Endothelial cell of umbilical vein (primary cell): Measurements from ENCODE around the gene ARMC3. TPM values are rescaled to one million over a fixed set of nuclear protein-coding genes. Genes with fewer than 3 reads are reported as not detected.
"Not testable (repeated sequence)": the region's sequence is repeated elsewhere in the genome, so short reads cannot be mapped to it uniquely, and the experiment has no call there.

Experiments
- BruUV-seq: library from RNA; stranded (reverse); fragments of 400-500 nt; replicated peaks from 2 replicates; lab custom pipeline; 2021; lab: Mats Ljungman, UMichigan
- CTCF ChIA-PET: fragments of 300-600, 350-600 bp; sonication (Branson Sonifier 250); formaldehyde crosslinking; loops from one replicate; lab custom pipeline; 2021; ENCODE audit warnings: antibody characterized with exemption, inconsistent platforms; lab: Charles Lee
- POLR2A ChIA-PET: fragments of 300-600, 350-600 bp; sonication (Branson Sonifier 250); formaldehyde crosslinking; loops from one replicate; lab custom pipeline; 2021; ENCODE audit warnings: antibody characterized with exemption, inconsistent platforms; lab: Charles Lee
- DNase-seq: peaks from one replicate; pipeline ENCODE4 v3.0.0-alpha.2; 2011; ENCODE audit warnings: low read depth, low spot score
- FAIRE-seq: peaks from 2 replicates; lab custom pipeline; 2011; peaks lifted over from hg19 to GRCh38; lab: Jason Lieb, UNC
- H2AFZ ChIP-seq: 2 replicates; pipeline ENCODE4 v1.6.0; 2012; ENCODE audit warnings: low read depth, low read length, control low read depth, inconsistent platforms
- H3K27ac ChIP-seq: 2 replicates; pipeline ENCODE4 v1.5.1; 2011; ENCODE audit warnings: low read depth, mild to moderate bottlenecking, control low read depth, low read length, moderate library complexity; ENCODE audit not compliant: insufficient read depth
- H3K27me3 ChIP-seq, 2 experiments: 2 replicates each; pipeline versions ENCODE4 v1.6.0 to v1.6.1; 2011; ENCODE audit warnings: low read length in 2 of 2, mixed read lengths in 1 of 2; ENCODE audit not compliant: control insufficient read depth in 2 of 2, insufficient read depth in 2 of 2
- H3K36me3 ChIP-seq, 2 experiments: 2 replicates in 1 of 2; 3 replicates in 1 of 2; pipeline ENCODE4 v1.5.1; 2011; ENCODE audit warnings: low read length in 2 of 2, mild to moderate bottlenecking in 1 of 2, moderate library complexity in 1 of 2; ENCODE audit not compliant: control insufficient read depth in 2 of 2, insufficient read depth in 2 of 2; ENCODE audit errors: extremely low read depth in 1 of 2
- H3K4me1 ChIP-seq: 3 replicates; pipeline ENCODE4 v1.5.1; 2011; ENCODE audit warnings: mild to moderate bottlenecking, low read length; ENCODE audit not compliant: control insufficient read depth, insufficient read depth; ENCODE audit errors: extremely low read depth
- H3K4me2 ChIP-seq: 2 replicates; pipeline ENCODE4 v1.6.1; 2011; ENCODE audit warnings: low read length, control low read depth, mixed read lengths; ENCODE audit not compliant: insufficient read depth
- H3K4me3 ChIP-seq, 3 experiments: fragments of 200-600 bp in 1 of 3; sonication (generic), shearing (Covaris generic) in 1 of 3; replicated peaks in 1 of 3; 2 replicates each; pipeline ENCODE4 v1.5.1; 2011 to 2016; ENCODE audit warnings: control low read depth in 3 of 3, low read length in 3 of 3, mild to moderate bottlenecking in 2 of 3, inconsistent platforms in 1 of 3, low read depth in 1 of 3, moderate library complexity in 1 of 3; ENCODE audit not compliant: insufficient read depth in 1 of 3
- H3K79me2 ChIP-seq: 2 replicates; pipeline ENCODE4 v1.6.0; 2012; ENCODE audit warnings: low read length, inconsistent platforms; ENCODE audit not compliant: control insufficient read depth, insufficient read depth
- H3K9ac ChIP-seq: replicated peaks from 2 replicates; pipeline ENCODE3; 2011; ENCODE audit warnings: low read length, control low read depth; ENCODE audit not compliant: insufficient read depth; ENCODE audit errors: extremely low read depth
- H3K9me1 ChIP-seq: replicated peaks from 3 replicates; pipeline ENCODE4 v1.6.0; 2011; ENCODE audit warnings: mild to moderate bottlenecking, low read length; ENCODE audit not compliant: control insufficient read depth, insufficient read depth; ENCODE audit errors: extremely low read depth
- H3K9me3 ChIP-seq: replicated peaks from 2 replicates; pipeline ENCODE4 v1.5.1; 2012; ENCODE audit warnings: low read length, inconsistent platforms; ENCODE audit not compliant: control insufficient read depth, insufficient read depth
- H4K20me1 ChIP-seq: replicated peaks from 2 replicates; pipeline ENCODE3; 2011; ENCODE audit warnings: mild to moderate bottlenecking, low read length; ENCODE audit not compliant: control insufficient read depth, insufficient read depth; ENCODE audit errors: extremely low read depth
- EZH2 ChIP-seq: IDR thresholded peaks from 2 replicates; pipeline ENCODE4 v1.6.1; 2012; ENCODE audit warnings: borderline replicate concordance, low read depth, mild to moderate bottlenecking, moderate library complexity, low read length, inconsistent platforms; ENCODE audit not compliant: severe bottlenecking
- FOS ChIP-seq: IDR thresholded peaks from 2 replicates; pipeline ENCODE4 v1.6.1; 2011; ENCODE audit warnings: mild to moderate bottlenecking, low read length, moderate library complexity, borderline replicate concordance; ENCODE audit not compliant: insufficient read depth
- GATA2 ChIP-seq: IDR thresholded peaks from 2 replicates; pipeline ENCODE4 v1.7.0; 2011; ENCODE audit warnings: low read depth, mild to moderate bottlenecking, moderate library complexity, mixed read lengths, low read length; ENCODE audit not compliant: insufficient read length, insufficient read depth
- JUN ChIP-seq: IDR thresholded peaks from 2 replicates; pipeline ENCODE4 v1.6.1; 2011; ENCODE audit warnings: borderline replicate concordance, low read depth; ENCODE audit not compliant: insufficient read length, insufficient read depth
- MAX ChIP-seq: IDR thresholded peaks from 2 replicates; pipeline ENCODE4 v1.6.1; 2011; ENCODE audit not compliant: insufficient read depth, insufficient read length
- MYC ChIP-seq: IDR thresholded peaks from one replicate; pipeline ENCODE4 v1.6.1; 2011; ENCODE audit warnings: mild to moderate bottlenecking, low read depth, low read length
- POLR2A ChIP-seq: IDR thresholded peaks from 2 replicates; pipeline ENCODE4 v1.6.1; 2012; ENCODE audit warnings: low read depth, mild to moderate bottlenecking, control low read depth, low read length
- POLR2AphosphoS5 ChIP-seq: IDR thresholded peaks from 2 replicates; pipeline ENCODE4 v1.6.1; 2012; ENCODE audit warnings: low read depth, mild to moderate bottlenecking, control low read depth, low read length, moderate library complexity; ENCODE audit not compliant: insufficient read depth
- dilution Hi-C: fragments of 300-500 bp; cut with MboI; formaldehyde crosslinking; loops from one replicate; pipeline ENCODE4 v1.15.0; 2019; ENCODE audit warnings: low sequenced_read_pairs; ENCODE audit not compliant: extremely low pct_ligation_motif_present
- intact Hi-C: fragments of 100-400 bp; cut with micrococcal nuclease; formaldehyde crosslinking; loops from one replicate; pipeline ENCODE4 v1.10.0; 2022
- polyA plus RNA-seq, 4 experiments: library from polyadenylated mRNA; depleted of rRNA in 3 of 4; stranded (reverse) in 3 of 4; unstranded in 1 of 4; fragments of >200 nt; gene quantifications; 2 replicates each; pipeline versions ENCODE4 v1.2.1 to v1.2.3, GENCODE V29; 2011 to 2012; ENCODE audit warnings: missing spikeins in 1 of 4
- total RNA-seq: library from RNA; stranded (reverse); gene quantifications from 2 replicates; pipeline ENCODE4 v1.2.3, GENCODE V29; 2021
- TF ChIP-seq, protein P1 (sequence below), 2 donors: IDR thresholded peaks; 1 replicate in 1 of 2; 2 replicates in 1 of 2; pipeline ENCODE4 v1.5.1; 2011; ENCODE audit warnings: low read length in 2 of 2, mild to moderate bottlenecking in 2 of 2, moderate library complexity in 2 of 2, control low read depth in 1 of 2, inconsistent platforms in 1 of 2, low read depth in 1 of 2; ENCODE audit not compliant: insufficient read depth in 1 of 2; ENCODE audit errors: extremely low read depth in 1 of 2

Gene ARMC3
- total and polyA plus RNA-seq, 2 donors (not counting 3 experiments of a cell fraction or from before 2014, with no cell fraction given): not detected

DNA sequence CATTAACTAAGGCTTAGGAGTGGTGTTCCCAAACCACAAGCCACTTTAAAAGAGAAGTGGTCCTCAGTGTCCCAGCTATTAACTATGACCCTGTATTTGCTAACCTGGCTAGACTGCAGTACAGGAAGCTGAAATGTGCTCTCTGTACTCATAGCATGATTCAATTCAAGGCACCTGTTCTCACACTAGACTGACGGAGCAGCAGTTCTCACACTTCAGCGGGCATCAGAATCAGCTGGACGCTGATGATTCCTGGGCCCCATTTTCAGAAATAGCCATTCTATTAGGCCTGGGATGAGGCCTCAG lies 143.0 kb downstream of the ARMC3 start:
- Histone ChIP-seq H3K9me3 (no peaks in the 10 kb centered on the region), H4K20me1 (no peaks in the 10 kb centered on the region), H3K4me1 (no peaks in the 10 kb centered on the region), H3K9me1 (no peaks in the 10 kb centered on the region), H2AFZ (no peak overlapping the region), H3K27me3 (no peaks in the 10 kb centered on the region), H3K27ac (no peak overlapping the region), H3K79me2 (no peaks in the 10 kb centered on the region), H3K4me3 (no peak overlapping the region), H3K9ac (no peak overlapping the region), H3K4me2 (no peak overlapping the region), H3K36me3 (no peaks in the 10 kb centered on the region)
- no TSS peak for BruUV-seq
- intact Hi-C loops: no loop called here
- dilution Hi-C loops: no loop called here
- POLR2A ChIA-PET: no interaction called here
- CTCF ChIA-PET: interaction anchor here (1.4 kb wide), 1 partner anchor 21 kb away, joined by 4 read pairs; no protein-coding TSS in a partner anchor
- DNase-seq: no peak
- no peak for FAIRE-seq
- TF ChIP-seq MYC (no peak), POLR2A (no peak), JUN (no peak), MAX (no peak), GATA2 (no peak), FOS (no peak), EZH2 (no peak), POLR2AphosphoS5 (no peak)
- TF ChIP-seq, protein P1, sequence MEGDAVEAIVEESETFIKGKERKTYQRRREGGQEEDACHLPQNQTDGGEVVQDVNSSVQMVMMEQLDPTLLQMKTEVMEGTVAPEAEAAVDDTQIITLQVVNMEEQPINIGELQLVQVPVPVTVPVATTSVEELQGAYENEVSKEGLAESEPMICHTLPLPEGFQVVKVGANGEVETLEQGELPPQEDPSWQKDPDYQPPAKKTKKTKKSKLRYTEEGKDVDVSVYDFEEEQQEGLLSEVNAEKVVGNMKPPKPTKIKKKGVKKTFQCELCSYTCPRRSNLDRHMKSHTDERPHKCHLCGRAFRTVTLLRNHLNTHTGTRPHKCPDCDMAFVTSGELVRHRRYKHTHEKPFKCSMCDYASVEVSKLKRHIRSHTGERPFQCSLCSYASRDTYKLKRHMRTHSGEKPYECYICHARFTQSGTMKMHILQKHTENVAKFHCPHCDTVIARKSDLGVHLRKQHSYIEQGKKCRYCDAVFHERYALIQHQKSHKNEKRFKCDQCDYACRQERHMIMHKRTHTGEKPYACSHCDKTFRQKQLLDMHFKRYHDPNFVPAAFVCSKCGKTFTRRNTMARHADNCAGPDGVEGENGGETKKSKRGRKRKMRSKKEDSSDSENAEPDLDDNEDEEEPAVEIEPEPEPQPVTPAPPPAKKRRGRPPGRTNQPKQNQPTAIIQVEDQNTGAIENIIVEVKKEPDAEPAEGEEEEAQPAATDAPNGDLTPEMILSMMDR (IDR thresholded peaks at IDR 0.05; ENCODE audit: extremely low read depth in 1 of 2, insufficient read depth in 1 of 2, low read depth in 1 of 2, low read length in 2 of 2): no peak

DNA sequence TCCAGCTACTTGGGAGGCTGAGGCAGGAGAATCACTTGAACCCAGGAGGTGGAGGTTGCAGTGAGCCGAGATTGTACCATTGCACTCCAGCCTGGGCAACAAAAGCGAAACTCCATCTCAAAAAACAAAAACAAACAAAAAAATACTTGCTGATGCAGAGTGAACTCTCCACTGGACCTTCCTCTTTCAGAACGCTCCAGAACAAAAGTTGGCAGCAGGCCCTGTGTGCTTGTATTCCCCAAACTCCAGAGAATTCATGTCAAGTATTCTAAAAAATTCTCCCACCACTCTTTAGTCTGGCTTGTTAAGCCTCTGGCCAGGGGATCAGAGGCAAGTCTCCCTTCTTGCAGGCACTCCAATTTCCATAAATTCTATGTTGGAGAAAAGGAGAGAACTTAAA lies 144.7 kb downstream of the ARMC3 start:
- H3K4me3 ChIP-seq, POLR2A ChIA-PET, H3K9me3 ChIP-seq, H3K4me1 ChIP-seq, H3K79me2 ChIP-seq, DNase-seq, FAIRE-seq, H3K27ac ChIP-seq, BruUV-seq, H2AFZ ChIP-seq, dilution Hi-C loops, H3K9ac ChIP-seq, intact Hi-C loops, H3K27me3 ChIP-seq, H3K4me2 ChIP-seq, H3K9me1 ChIP-seq, H3K36me3 ChIP-seq, H4K20me1 ChIP-seq: not testable (repeated sequence)
- CTCF ChIA-PET: interaction anchor here (0.6 kb wide), 1 partner anchor 1932 kb away, joined by 3 read pairs; no protein-coding TSS in a partner anchor
